Measurements from ENCODE around the gene HTRA1. TPM values are rescaled to one million over a fixed set of nuclear protein-coding genes. Genes with fewer than 3 reads are reported as not detected.
A peak's percentile ranks its signal among the peaks of the same experiment; 100 is the strongest.

HTRA1 gene
- 42.7 and 125 TPM in 2 replicates for total RNA-seq

- DNase-seq (ENCODE audit: low read depth in 2 of 2), result peak; percentile 73 to 74
Observed at GRCh38 chr10:122461367-122461728, at the start of gene HTRA1. TSS of gene HTRA1 (plus strand) at chr10:122461553. CDS start at chr10:122461653, 100 bp downstream.

GRCh38 chr10:122413327-122413726 is 48.0 kb upstream of the HTRA1 start:
- DNase-seq (ENCODE audit: low read depth in 2 of 2), result no peak

- no peak for DNase-seq (ENCODE audit: low read depth in 2 of 2)
Observed at GRCh38 chr10:122417667-122418066, 43.7 kb upstream of the HTRA1 start.

GRCh38 chr10:122419016-122419415 is 42.3 kb upstream of the HTRA1 start:
- no peak for DNase-seq (ENCODE audit: low read depth in 2 of 2)

- DNase-seq (ENCODE audit: low read depth in 2 of 2), result peak in 1 of 2 donors; percentile 27
Observed at GRCh38 chr10:122419876-122420623, 41.3 kb upstream of the HTRA1 start.

GRCh38 chr10:122420624-122421007 is 40.7 kb upstream of the HTRA1 start:
- DNase-seq (ENCODE audit: low read depth in 2 of 2), result no peak

GRCh38 chr10:122421054-122421625 is 40.2 kb upstream of the HTRA1 start:
- no peak for DNase-seq (ENCODE audit: low read depth in 2 of 2)

GRCh38 chr10:122421742-122422141 is 39.6 kb upstream of the HTRA1 start:
- peak in 1 of 2 donors; percentile 20 for DNase-seq (ENCODE audit: low read depth in 2 of 2)

- no peak for DNase-seq (ENCODE audit: low read depth in 2 of 2)
Observed at GRCh38 chr10:122422266-122422989, 38.9 kb upstream of the HTRA1 start.

GRCh38 chr10:122424059-122424458 is 37.3 kb upstream of the HTRA1 start:
- no peak for DNase-seq (ENCODE audit: low read depth in 2 of 2)

GRCh38 chr10:122426829-122427228 is 34.5 kb upstream of the HTRA1 start:
- DNase-seq (ENCODE audit: low read depth in 2 of 2), result no peak

- DNase-seq (ENCODE audit: low read depth in 2 of 2), result no peak
Observed at GRCh38 chr10:122427280-122427679, 34.1 kb upstream of the HTRA1 start.

GRCh38 chr10:122435212-122435827 is 26.0 kb upstream of the HTRA1 start:
- DNase-seq (ENCODE audit: low read depth in 2 of 2), result peak; percentile 54 to 68

- peak; percentile 37 to 68 for DNase-seq (ENCODE audit: low read depth in 2 of 2)
Observed at GRCh38 chr10:122441961-122442360, 19.4 kb upstream of the HTRA1 start.

GRCh38 chr10:122445469-122445868 is 15.9 kb upstream of the HTRA1 start:
- no peak for DNase-seq (ENCODE audit: low read depth in 2 of 2)

GRCh38 chr10:122445904-122446303 is 15.4 kb upstream of the HTRA1 start:
- no peak for DNase-seq (ENCODE audit: low read depth in 2 of 2)

GRCh38 chr10:122446668-122447423 is 14.5 kb upstream of the HTRA1 start:
- peak in 1 of 2 donors; percentile 36 for DNase-seq (ENCODE audit: low read depth in 2 of 2)

- DNase-seq (ENCODE audit: low read depth in 2 of 2), result no peak
Observed at GRCh38 chr10:122448600-122448999, 12.8 kb upstream of the HTRA1 start.

- no peak for DNase-seq (ENCODE audit: low read depth in 2 of 2)
Observed at GRCh38 chr10:122449153-122449552, 12.2 kb upstream of the HTRA1 start.

GRCh38 chr10:122450353-122450990 is 10.9 kb upstream of the HTRA1 start:
- peak in 1 of 2 donors; percentile 74 for DNase-seq (ENCODE audit: low read depth in 2 of 2)

GRCh38 chr10:122454071-122454470 is 7.3 kb upstream of the HTRA1 start:
- no peak for DNase-seq (ENCODE audit: low read depth in 2 of 2)
